SK-N-SH (cell line): ENCODE data around the gene RGSL1.

Experiments
- CTCF ChIP-seq: fragments of 200-600 bp; sonication (generic); IDR thresholded peaks from 2 replicates; pipeline ENCODE4 v1.6.1; 2017; ENCODE audit warnings: antibody characterized with exemption, mild to moderate bottlenecking, moderate library complexity
- EP300 ChIP-seq, 2 experiments: IDR thresholded peaks; 2 replicates each; pipeline versions ENCODE4 v1.4.0 to v1.6.1; 2012; ENCODE audit warnings: borderline replicate concordance in 1 of 2, low read depth in 1 of 2, low read length in 1 of 2
- EZH2phosphoT487 ChIP-seq: fragments of 200-600 bp; sonication (generic); IDR thresholded peaks from 2 replicates; pipeline ENCODE4 v1.6.1; 2017; ENCODE audit warnings: low read depth, mixed run types, mild to moderate bottlenecking, antibody characterized with exemption, moderate library complexity, borderline replicate concordance
- GATA2 ChIP-seq: sonication (generic); formaldehyde crosslinking; IDR thresholded peaks from 2 replicates; pipeline ENCODE4 v1.5.0; 2020; ENCODE audit warnings: mild to moderate bottlenecking, missing genetic modification reagents
- MAX ChIP-seq: IDR thresholded peaks from 2 replicates; pipeline ENCODE4 v1.4.0; 2012; ENCODE audit warnings: low read depth
- MXI1 ChIP-seq: IDR thresholded peaks from 2 replicates; pipeline ENCODE4 v1.6.1; 2012; ENCODE audit warnings: mild to moderate bottlenecking, low read depth, low read length, improper control_type of control experiment
- POLR2AphosphoS5 ChIP-seq: IDR thresholded peaks from 2 replicates; pipeline ENCODE4 v1.6.1; 2012; ENCODE audit warnings: low read depth, low read length
- RAD21 ChIP-seq: IDR thresholded peaks from 2 replicates; pipeline ENCODE4 v1.6.1; 2012; ENCODE audit warnings: mild to moderate bottlenecking, low read length
- SMC3 ChIP-seq: IDR thresholded peaks from 2 replicates; pipeline ENCODE4 v1.6.1; 2012; ENCODE audit warnings: low read depth, low read length, improper control_type of control experiment
- TAF1 ChIP-seq: IDR thresholded peaks from 2 replicates; pipeline ENCODE4 v1.6.1; 2012; ENCODE audit warnings: low read depth, mild to moderate bottlenecking, low read length, moderate library complexity, borderline replicate concordance
- TCF12 ChIP-seq: IDR thresholded peaks from 2 replicates; pipeline ENCODE4 v1.4.0; 2012

GRCh38 chr1:182568647-182569284 is 118.8 kb downstream of the RGSL1 start:
- TF ChIP-seq EP300 (IDR thresholded peaks at IDR 0.05; ENCODE audit: borderline replicate concordance in 1 of 2, low read depth in 1 of 2, low read length in 1 of 2) (no peak), CTCF (no peak), MXI1 (no peak), RAD21 (no peak), POLR2AphosphoS5 (no peak), MAX (no peak), SMC3 (no peak), TCF12 (no peak), TAF1 (no peak), GATA2 (CRISPR knock-in tag) (no peak), EZH2phosphoT487 (no peak)
